Osteocyte (in vitro differentiated cells): ENCODE results near the gene POP4. TPM values are rescaled to one million over a fixed set of nuclear protein-coding genes. Genes with fewer than 3 reads are reported as not detected.
"Not testable (repeated sequence)": the region's sequence is repeated elsewhere in the genome, so short reads cannot be mapped to it uniquely, and the experiment has no call there.

Experiments used
- DNase-seq: peaks from one replicate; pipeline ENCODE4 v3.0.0; 2021; ENCODE audit warnings: mixed read lengths; ENCODE audit not compliant: unreplicated experiment; ENCODE audit errors: extremely low spot score
- H3K27ac Mint-ChIP-seq: one replicate; pipeline ENCODE4 v1.8.0; 2021; ENCODE audit warnings: mild to moderate bottlenecking, mixed read lengths; ENCODE audit not compliant: unreplicated experiment
- H3K27me3 Mint-ChIP-seq: one replicate; pipeline ENCODE4 v1.8.0; 2021; ENCODE audit warnings: mixed read lengths; ENCODE audit not compliant: unreplicated experiment
- H3K36me3 Mint-ChIP-seq: one replicate; pipeline ENCODE4 v1.8.0; 2021; ENCODE audit warnings: mixed read lengths; ENCODE audit not compliant: unreplicated experiment
- H3K4me1 Mint-ChIP-seq: one replicate; pipeline ENCODE4 v1.8.0; 2021; ENCODE audit warnings: mixed read lengths; ENCODE audit not compliant: unreplicated experiment
- H3K4me3 Mint-ChIP-seq: one replicate; pipeline ENCODE4 v1.8.0; 2021; ENCODE audit warnings: mild to moderate bottlenecking, moderate library complexity, mixed read lengths; ENCODE audit not compliant: unreplicated experiment
- H3K9me3 Mint-ChIP-seq: one replicate; pipeline ENCODE4 v1.8.0; 2021; ENCODE audit warnings: mixed read lengths; ENCODE audit not compliant: unreplicated experiment
- CTCF ChIP-seq: fragments of 200-600 bp; sonication (generic); IDR thresholded peaks from 2 replicates; pipeline ENCODE4 v1.5.0; 2021; ENCODE audit warnings: antibody characterized with exemption, mild to moderate bottlenecking, moderate library complexity
- long read RNA-seq: library from polyadenylated mRNA; unstranded; transcript quantifications from one replicate; pipeline ENCODE4 v2.0.0, GENCODE V29; 2021
- total RNA-seq: library from RNA; stranded (reverse); gene quantifications from 2 replicates; pipeline ENCODE4 v1.2.1, GENCODE V29; 2021

POP4 gene
- 57.3 and 61.7 TPM in 2 replicates for total RNA-seq
- long read RNA-seq, transcript POP4-202 (7 exons, 3,385 nt): major isoform, 119 of 139 reads
- long read RNA-seq, partial matches to known transcripts: 8 of 139 reads
- long read RNA-seq, other reads (novel, unspliced or antisense): 8 of 139 reads

- Mint-ChIP-seq H3K4me3 (peak within 1 kb of the TSS; percentile 100), H3K9me3 (no peaks in the 10 kb centered on the region), H3K27me3 (no peaks in the 10 kb centered on the region), H3K36me3 (peaks cover 8% of the 10 kb centered on the region), H3K4me1 (peaks cover 23% of the 10 kb centered on the region), H3K27ac (peak within 1 kb of the TSS; percentile 100)
- TF ChIP-seq CTCF: no peak
- DNase-seq: peak; percentile 98
Observed at GRCh38 chr19:29605653-29606419, at the start of gene POP4. Gene POP4, plus strand, starts transcription at chr19:29606283. Its CDS starts 36 bp downstream, at chr19:29606319.

- H3K4me3 Mint-ChIP-seq, H3K27ac Mint-ChIP-seq, H3K27me3 Mint-ChIP-seq, H3K36me3 Mint-ChIP-seq, DNase-seq, H3K4me1 Mint-ChIP-seq: not testable (repeated sequence)
- peaks cover 23% of the 10 kb centered on the region for H3K9me3 Mint-ChIP-seq
Observed at GRCh38 chr19:29559110-29559509, 47.0 kb upstream of the POP4 start.

- Mint-ChIP-seq H3K4me3 (no peak overlapping the region), H3K27ac (no peak overlapping the region), H3K27me3 (no peaks in the 10 kb centered on the region), H3K36me3 (no peaks in the 10 kb centered on the region), H3K9me3 (peaks cover 19% of the 10 kb centered on the region), H3K4me1 (no peaks in the 10 kb centered on the region)
- TF ChIP-seq CTCF: no peak
- DNase-seq: no peak
Observed at GRCh38 chr19:29559743-29560142, 46.3 kb upstream of the POP4 start.

- Mint-ChIP-seq H3K27ac (no peak overlapping the region), H3K4me1 (no peaks in the 10 kb centered on the region), H3K36me3 (no peaks in the 10 kb centered on the region), H3K4me3 (no peak overlapping the region), H3K9me3 (peaks cover 12% of the 10 kb centered on the region), H3K27me3 (no peaks in the 10 kb centered on the region)
- no peak for TF ChIP-seq CTCF
- DNase-seq: peak; percentile 57
Observed at GRCh38 chr19:29560313-29561075, 45.6 kb upstream of the POP4 start.

- Mint-ChIP-seq H3K4me1 (no peaks in the 10 kb centered on the region), H3K9me3 (peaks cover 7% of the 10 kb centered on the region), H3K36me3 (no peaks in the 10 kb centered on the region), H3K4me3 (no peak overlapping the region), H3K27ac (no peak overlapping the region), H3K27me3 (no peaks in the 10 kb centered on the region)
- peak; percentile 79 for DNase-seq
- no peak for TF ChIP-seq CTCF
Observed at GRCh38 chr19:29561601-29562000, 44.5 kb upstream of the POP4 start.
